Stimulated activated CD8-positive, alpha-beta memory T cell treated with anti-CD3 and anti-CD28 coated beads, Interleukin-4, amount 100 ng/mL, for 48 hours (primary cell): Measurements from ENCODE around the gene RYR1.
"Not testable (repeated sequence)": the region's sequence is repeated elsewhere in the genome, so short reads cannot be mapped to it uniquely, and the experiment has no call there.

Experiments
- DNase-seq: peaks from one replicate; pipeline ENCODE4 v3.0.0-alpha.2; 2020

Gene RYR1

DNA sequence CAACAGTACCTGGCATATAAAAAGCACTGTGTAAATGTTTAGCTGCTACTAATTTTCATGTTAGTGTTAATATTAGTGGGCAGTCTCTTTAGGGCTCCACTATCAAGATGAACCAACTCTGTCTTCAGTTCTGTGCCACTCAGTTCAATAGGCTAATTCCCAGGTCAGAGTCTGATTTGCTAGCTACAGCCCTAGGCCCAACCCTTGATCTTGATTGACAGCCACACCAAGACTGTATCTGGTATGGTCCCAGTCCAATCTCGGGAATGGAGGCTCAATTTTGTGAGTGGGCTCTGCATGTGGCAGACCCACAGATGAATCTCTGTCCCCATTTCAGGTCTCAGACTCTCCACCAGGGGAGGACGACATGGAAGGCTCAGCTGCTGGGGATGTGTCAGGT lies 138.2 kb downstream of the RYR1 start:
- no peak for DNase-seq

DNA sequence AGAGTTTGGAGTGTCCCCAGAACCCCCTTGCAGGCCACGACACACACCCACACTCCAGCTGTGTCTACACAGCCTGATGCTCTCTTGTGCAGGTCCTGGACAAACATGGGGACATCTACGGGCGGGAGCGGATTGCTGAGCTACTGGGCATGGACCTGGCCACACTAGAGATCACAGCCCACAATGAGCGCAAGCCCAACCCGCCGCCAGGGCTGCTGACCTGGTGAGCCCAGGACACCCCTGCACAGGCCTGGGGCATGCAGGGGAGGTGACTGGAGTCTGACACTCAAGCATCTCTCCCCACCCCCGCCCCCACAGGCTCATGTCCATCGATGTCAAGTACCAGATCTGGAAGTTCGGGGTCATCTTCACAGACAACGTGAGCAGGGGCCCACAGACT lies 144.3 kb downstream of the RYR1 start:
- DNase-seq: no peak

DNA sequence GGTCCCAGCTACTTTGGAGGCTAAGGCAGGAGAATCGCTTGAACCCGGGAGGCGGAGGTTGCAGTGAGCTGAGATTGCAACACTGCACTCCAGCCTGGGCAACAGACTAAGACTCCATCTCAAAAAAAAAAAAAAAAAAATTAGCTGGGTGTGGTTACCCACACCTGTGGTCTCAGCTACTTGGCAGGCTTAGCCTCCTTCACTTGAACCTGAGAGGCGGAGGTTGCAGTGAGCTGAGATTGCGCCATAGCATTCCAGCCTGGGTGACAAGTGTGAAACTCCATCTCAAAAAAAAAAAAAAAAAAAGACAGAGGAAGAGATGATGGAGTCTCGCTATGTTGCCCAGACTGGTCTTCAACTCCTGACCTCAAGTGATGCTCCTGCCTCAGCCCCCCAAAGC lies 145.8 kb downstream of the RYR1 start:
- DNase-seq: not testable (repeated sequence)

DNA sequence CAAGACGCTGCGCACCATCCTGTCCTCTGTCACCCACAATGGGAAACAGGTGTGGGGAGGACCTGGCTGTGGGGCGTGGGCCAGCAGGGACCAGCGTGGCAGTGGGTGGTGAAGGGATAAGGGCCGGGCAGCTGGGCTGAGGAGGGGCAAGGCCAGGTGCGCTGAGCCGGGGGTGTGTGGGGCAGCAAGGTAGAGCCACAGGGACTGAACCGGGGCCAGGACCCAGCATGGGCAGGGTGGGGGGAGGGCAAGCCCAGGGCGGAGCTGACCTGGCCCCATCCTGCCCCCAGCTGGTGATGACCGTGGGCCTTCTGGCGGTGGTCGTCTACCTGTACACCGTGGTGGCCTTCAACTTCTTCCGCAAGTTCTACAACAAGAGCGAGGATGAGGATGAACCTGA lies 146.6 kb downstream of the RYR1 start:
- DNase-seq: no peak

DNA sequence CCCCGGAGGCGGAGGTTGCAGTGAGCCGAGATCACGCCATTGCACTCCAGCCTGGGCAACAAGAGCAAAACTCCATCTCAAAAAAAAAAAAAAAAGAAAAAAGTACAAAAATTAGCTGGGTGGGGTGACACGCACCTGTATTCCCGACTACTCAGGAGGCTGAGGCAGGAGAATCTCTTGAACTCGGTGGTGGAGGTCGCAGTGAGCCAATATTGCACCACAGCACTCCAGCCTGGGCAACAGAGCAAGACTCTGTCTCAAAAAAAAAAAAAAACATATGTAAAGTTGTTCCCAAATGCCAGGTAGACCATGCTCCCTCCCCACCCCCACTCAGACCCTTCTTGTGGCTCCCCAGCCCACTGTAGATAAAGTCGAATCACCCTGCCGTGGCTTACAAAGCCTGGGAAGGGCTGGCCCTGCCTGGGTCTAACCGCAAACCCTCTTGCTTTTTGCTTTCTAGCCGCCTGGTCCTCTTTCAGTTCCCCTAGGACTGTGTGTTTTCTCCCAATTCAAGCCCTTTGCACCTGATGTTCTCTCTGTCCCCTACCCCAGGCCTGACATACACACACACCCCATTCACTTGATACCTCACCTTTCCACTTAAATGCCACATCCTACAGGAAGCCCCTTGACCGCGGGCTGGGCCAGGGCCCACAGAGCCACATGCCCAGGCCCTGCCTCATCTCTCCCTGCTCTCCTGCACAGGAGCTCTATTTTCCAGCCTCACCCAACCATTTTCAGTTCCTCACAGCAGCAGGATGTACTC lies 149.9 kb downstream of the RYR1 start:
- no peak for DNase-seq

DNA sequence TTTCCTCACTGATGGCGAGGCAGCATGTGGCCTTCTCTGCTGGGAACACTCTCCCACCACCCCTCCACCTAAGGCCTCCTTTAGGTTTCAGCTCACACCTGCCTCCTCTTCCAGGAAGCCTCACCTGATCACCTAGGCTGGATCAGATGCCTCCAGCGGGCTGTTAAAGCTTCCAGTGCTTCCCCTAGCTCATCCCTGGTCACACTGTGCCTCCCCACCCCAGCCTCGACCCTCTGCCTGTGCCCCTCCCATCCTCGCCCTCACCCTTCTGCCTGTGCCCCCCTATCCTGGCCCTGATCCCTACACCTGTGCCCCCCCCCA lies 150.5 kb downstream of the RYR1 start:
- no peak for DNase-seq

DNA sequence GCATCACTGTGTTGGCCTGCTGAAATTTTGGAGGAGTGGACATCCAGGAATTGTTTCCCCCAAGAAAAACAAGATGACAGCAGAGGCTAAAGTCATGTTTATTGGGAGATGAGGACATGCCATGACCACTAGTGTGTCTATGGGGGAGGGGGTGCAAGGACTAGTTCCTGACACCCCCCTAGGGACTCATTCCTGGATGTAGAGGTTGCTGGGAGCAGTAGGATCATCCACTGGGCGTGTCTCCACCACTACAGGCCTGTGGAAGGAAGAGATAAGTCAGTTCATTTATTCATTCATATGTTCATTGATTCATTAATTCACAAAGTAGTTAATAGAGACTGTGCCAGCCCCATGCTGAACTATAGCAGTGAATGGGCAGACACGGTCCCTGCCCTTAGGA lies 154.1 kb downstream of the RYR1 start:
- DNase-seq: no peak

DNA sequence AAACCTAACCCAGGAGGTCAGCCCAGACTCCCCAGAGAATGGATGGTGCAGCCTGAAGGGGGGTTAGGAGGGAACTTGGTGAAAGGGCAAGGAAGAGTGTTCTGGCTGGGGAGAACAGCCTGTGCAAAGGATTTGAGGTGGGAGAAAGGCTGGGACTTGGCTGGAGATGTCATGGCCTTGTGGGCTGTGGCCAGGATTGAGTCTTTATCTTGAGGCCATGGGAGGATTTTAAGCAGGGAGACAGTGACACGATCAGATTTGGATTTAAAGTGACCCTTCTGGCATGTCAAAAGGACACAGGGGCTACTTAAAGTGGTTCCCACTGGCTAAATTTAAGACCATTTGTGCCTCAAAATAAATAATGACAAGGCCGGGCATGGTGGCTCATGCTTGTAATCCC lies 154.6 kb downstream of the RYR1 start:
- no peak for DNase-seq

DNA sequence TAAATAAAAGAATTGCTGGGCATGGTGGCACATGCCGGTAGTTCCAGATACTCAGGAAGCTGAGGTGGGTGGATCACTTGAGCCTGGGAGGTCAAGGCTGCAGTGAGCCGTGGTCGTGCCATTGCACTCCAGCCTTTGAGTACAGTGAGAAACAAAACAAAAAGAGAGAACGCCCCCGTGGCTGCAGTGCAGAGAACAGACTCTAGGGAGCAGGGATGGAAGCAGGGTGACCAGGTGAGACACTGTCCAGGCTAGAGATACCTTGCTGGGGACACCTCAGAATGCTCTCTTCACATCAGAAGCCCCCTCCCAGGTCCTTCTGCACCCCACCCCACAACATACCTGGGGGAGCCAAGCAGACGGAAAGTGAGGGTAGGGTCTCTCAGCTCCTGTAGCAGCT lies 159.4 kb downstream of the RYR1 start:
- no peak for DNase-seq

DNA sequence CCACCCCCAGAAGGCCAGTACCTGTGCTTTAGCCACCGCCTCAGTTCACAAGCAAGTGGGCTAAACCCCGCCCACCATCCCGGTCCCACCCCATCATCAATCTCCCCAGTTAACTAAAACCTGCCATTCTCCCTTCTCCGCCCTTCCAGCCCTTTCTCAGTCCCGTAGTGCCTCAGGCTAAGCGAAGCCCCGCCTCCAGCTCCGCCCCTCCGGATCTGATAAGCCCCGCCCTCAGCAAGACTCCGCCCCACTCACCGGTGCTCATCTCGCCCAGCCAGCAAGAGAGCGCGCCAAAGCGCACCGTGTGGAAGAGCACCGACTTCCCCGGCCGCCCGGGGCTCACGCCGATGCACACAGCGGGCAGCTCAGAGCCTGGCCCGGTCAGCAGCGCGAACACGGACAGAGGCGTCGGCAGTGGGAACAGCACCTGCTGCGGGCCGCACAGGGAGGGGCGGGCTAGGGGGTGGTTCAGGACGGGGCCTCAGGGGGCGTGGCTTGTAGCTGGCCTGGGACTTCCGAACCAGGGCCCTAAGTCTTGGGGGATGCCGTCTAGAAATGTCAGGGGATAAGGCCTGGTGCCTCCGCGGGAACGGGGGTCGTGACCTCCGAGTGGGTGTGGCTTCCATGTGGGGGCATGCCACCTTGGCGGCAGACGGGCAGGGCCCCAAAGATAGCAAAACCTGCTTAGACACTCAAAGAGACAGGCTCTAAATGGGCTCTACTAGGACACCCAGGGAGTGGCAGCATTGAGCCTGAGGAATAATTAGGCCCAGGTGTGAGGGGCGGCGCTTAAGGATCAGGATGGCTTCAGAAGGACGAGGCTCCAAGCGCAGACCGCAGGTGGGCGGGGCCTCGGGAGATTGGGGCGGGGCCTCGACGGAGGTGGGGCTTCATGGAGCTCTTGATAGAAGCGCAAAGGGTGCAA lies 162.8 kb downstream of the RYR1 start:
- peak; percentile 69 for DNase-seq

DNA sequence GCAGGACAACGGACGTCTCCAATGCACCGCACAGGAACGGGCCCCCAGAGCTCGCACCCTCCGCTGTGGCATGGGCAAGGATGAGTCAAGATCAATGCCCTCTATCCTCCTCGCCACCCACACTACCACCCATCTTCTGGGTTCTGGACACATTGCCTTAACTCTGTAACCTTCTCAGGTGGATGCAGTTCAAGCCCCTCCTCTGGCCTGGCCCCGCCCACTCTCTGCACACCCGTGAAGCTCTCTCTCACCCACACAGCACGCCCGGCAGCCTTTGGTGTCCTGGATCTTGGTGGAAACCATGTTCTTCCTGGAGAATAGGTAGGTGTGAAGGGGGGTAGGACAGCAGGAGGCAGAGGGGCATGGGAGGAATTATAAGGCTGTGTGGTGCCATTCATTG lies 163.6 kb downstream of the RYR1 start:
- DNase-seq: no peak

DNA sequence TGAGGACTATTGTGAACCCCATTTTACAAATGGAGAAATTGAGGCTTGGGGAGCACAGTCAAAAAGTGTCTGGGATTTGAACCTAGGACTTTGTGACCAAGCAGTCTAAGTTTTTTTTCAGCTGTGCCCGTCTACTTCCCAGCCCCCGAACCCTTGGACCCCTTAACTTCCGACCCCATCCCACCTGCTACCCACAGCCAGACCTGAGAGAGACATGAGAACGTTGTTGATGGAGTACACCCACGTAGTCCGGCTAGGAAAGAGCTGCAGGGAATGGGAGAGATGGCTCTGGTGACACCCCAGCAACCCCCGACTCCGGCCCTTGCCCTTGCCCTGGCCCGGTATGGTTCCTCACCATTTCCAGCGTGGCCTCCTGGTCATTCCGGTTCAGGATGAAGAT lies 166.2 kb downstream of the RYR1 start:
- DNase-seq: no peak

DNA sequence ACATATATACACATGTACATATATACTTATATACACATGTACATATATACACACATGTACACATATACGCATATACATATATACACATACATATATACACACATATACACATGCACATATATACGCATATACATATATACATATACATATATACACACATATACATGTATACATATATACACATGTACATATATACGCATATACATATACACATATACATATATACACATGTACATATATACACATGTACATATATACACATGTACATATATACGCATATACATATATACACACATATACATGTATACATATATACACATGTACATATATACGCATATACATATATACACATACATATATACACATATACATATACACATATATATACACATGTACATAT lies 169.4 kb downstream of the RYR1 start:
- not testable (repeated sequence) for DNase-seq

DNA sequence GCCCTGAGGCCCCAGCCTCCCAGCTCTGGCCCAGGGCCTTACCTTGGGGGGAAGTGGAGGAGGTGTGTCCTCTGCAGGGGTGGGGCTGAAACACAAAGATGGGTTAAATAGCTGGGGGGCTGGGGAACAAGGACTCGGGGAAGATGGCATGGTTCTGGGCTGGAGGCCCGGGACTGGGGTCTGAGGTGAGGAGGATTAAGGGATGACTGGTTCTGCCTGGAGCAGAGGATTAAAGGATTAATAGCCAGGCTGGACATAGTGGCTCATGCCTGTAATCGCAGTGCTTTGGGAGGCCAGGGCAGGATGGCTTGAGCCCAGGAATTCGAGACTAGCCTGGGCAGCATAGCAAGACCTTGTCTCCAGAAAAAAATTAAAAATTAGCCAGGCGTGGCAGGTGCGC lies 172.6 kb downstream of the RYR1 start:
- no peak for DNase-seq

DNA sequence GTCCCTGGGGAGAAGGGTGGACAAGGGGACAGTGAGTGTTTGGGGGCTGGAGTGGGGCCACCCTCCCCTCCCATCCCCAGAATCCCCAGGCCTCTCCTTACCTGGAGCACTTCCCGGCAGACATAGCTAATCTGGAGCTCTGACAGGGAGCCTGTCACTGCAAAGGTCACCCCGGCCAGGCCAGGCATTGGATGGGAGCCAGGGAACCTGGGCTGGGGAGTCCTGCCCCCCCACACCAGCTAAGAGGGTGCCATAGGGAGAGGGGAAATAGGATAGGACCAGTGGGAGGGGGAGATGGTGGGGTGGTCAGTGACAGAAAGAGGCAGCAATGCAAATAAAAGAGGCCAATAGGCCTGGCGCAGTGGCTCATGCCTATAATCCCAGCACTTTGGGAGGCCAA lies 180.8 kb downstream of the RYR1 start:
- DNase-seq: no peak

DNA sequence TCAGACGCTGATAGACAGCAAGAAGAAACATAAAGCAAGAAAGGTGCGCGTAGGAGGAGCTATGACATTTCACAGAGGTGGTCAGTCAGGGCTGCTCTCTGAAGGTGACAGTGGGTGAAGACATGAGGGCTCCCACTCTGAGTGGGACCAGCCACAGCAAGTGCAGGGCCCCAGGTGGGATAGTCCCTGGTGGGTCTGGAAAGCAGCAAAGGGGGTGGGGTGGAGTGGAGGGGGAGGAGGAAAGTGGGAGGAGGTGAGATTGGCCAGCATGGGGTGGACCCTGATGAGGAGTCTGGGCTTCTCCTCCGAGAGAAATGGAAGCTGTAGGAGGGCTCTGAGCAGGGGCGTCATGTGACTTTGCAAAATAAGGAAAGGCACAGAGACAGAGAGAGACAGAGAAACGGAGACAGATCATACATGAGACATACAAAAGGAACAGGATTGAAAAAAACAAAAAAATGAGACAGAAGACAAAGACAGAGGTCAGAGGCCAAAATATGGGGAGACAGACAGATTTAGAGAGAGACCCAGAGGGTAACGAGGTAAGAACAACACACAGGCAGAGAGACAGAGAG lies 181.6 kb downstream of the RYR1 start:
- no peak for DNase-seq

DNA sequence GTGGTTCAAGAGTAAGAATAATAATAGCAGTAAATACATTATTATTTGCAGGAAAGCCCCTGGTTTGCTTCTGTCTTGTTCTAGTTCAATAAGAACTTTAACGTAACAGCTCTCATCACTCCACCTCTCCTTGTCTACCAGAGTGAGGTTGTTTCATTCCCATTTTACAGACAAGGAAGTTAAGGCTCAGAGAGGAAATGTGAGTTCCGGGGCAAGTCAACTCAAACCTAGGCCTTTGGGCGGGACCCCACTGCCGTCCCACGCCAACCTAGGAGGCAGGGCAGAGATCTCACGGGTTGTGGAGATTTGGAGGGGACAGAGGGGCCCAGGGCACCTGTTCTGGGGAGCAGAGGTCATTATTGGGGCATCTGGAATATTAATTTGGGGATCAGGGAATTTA lies 182.8 kb downstream of the RYR1 start:
- DNase-seq: no peak

DNA sequence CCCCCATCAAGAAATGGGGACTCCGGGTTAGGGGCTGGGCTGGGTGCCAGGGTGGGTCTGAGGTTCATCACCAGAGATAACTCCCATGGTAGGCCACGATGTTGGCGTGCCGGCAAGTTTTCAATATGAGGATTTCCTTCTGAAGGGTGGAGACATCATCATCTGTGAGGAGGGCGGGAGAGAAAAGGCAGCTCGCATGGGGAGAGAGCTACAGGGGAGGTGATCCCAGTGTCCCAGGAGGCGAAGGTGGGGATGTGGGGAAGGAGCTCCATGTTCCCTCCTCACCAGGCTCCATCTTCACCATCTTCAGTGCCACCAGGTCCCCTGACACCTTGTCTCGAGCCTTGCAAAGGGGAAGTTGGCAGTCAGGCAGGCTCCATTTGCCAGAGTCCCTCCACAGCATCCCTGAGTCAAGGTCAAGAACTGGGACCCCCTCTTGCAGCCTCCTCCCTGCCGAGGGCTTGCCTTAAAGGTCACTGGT lies 183.8 kb downstream of the RYR1 start:
- DNase-seq: peak; percentile 50

DNA sequence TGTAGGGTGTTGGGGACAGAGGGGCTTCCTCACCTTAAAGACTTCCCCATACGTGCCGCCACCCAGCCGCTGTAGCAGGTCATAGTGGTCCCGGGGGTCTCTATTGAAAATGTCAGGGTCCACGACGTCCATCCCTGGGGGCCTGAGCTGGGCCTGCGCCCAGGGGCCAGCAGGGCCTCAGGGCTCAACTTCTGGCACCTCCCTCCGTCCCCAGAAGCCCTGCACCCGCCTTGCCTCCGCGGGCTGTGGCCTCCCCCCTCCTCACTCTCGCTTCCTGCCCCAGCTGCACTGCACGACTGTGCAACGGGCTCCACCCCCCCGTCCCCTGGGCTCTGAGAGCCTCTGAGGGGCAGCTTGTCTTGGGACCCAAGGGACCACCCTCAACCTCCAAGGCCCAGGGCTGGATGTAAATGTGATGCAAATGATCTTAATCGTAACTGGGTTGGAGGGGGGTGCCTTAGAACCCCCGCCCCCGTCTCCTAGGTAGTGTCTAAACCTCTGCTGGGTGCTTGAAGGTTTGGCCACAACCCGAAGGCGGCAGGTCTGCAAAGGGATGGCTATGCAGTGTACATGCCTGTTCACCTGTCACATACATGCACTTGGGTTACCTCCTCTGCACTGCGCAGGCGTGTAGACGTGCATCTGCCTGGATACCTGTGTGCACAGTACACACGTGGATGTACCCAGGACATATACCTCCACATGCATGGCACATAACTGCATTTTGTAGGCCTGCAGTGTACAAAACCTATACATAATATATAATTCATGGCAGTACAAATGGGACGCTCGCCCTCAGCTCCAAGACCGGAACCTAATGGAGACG lies 184.5 kb downstream of the RYR1 start, which contains the start of gene MAP4K1:
MAP4K1 (minus strand) TSS at position 190 of the 826 bp plus-strand sequence; CDS start at position 132, 58 bp downstream.
- peak; percentile 80 for DNase-seq

DNA sequence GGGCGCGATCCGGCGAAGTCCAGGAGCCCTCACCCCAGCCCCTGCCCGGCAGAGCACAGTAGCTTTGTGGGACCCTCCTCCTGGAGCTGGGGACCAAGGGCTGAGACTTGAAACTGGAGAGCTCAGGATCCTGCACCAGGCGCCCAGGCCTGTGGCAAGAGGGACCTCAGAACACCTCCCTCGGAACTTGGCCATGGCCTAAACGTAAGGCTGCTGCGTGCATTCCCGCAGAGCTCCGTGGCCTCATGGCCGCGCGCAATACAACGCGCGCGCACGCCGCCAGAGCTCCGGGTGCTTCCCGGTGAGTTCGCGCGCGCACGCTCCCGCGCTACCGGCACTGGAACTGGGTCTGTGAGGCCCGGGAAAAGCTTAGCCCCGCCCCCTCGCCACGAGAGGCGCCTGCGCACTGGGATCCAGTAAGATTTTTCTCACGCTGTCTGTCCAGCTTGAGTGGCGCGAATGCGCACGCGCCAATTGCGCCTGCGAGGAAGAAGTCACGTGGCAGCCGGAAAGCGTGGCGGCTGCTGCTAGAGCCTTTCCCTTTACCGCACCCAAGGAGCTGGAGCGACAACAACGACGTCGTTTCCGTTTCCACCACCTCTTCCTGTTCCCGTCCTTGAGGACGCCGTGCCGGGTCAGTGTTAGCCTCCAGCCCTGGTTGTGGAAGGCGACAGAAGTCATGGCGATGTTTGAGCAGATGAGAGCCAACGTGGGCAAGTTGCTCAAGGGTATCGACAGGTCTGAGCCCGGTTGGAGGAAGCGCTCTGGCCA lies 185.3 kb downstream of the RYR1 start, which contains the start of gene EIF3K:
EIF3K (plus strand) TSS at position 599 of the 771 bp plus-strand sequence; CDS start at position 680, 81 bp downstream.
- peak; percentile 99 for DNase-seq

DNA sequence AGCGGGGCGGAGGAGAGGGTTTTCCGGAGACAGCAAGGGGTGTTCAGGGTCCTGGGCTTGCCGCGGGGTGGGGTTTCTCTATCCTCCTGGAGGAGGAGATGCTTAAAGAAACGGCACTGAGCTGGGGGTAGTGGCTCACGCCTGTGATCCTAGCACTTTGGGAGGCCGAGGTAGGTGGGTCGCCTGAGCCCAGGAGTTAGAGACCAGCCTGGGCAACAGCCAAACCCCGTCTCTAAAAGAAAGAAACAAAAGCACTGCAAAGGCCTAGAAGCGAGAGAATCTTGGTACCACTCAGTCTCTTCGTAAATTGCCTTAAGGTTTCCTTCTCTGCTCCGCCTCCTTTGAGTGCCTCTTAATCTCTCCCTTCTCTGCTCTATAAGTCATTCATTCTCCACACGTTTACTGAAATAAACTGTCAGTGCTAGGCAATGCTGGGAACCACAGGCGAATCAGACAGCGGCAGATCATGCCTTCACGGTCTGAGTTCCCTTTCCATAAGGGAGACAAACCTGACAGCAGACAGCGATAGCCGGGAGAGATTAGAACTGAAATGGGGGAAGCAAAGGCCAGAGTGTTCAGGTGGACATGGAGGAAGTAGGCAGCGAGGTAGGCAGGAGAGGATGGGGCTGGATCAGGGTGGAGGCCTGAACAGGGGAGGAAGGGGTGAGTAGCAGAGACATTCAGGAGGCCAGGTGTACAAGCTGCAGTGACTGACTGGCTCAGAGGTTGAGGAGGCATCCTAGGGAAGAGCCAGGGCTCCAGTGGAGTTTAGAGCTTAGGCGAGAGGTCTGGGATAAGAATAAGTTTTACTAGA lies 186.1 kb downstream of the RYR1 start:
- DNase-seq: no peak
